Measurements from ENCODE around the gene MRPL46.
A peak's percentile ranks its signal among the peaks of the same experiment; 100 is the strongest.

The MRPL46 gene

GRCh38 chr15:88467073-88467934 lies at the start of gene MRPL46, which contains the start of gene MRPS11:
Gene MRPL46, minus strand, starts transcription at chr15:88467388. Its CDS starts 11 bp downstream, at chr15:88467377.
Gene MRPS11, plus strand, starts transcription at chr15:88467708. Its CDS starts 10 bp downstream, at chr15:88467718.
- peak; percentile 81 for DNase-seq

GRCh38 chr15:88513195-88513594 lies 46.0 kb upstream of the MRPL46 start:
- no peak for DNase-seq

- no peak for DNase-seq
These were observed 45.4 kb upstream of the MRPL46 start for GRCh38 chr15:88512601-88513000.

- no peak for DNase-seq
These were observed 44.9 kb upstream of the MRPL46 start for GRCh38 chr15:88512078-88512477.

- no peak for DNase-seq
These were observed 44.0 kb upstream of the MRPL46 start for GRCh38 chr15:88511161-88511560.

GRCh38 chr15:88509964-88510363 lies 42.8 kb upstream of the MRPL46 start:
- DNase-seq, result no peak

- no peak for DNase-seq
These were observed 42.1 kb upstream of the MRPL46 start for GRCh38 chr15:88509321-88509720.

DNA sequence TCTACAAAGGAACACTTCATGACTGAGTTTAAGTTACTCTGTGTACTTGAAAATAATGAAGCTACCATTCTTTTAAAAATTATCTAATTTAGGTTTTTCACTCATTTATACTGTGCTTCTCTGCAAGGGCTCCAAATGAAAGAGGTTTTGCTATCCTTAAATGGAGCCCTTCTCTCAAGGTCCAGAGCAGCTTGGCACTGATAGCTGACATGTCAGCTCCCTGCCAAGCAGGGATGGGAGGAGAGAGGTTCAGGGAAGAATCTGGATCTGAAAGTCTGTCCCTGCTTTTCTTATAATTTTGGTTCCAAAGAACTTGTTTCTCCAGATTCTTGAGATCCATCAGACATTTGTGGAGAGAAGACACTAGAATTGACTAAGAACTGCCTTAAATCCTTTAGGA lies 39.4 kb upstream of the MRPL46 start:
- DNase-seq, result no peak

GRCh38 chr15:88505721-88506120 lies 38.5 kb upstream of the MRPL46 start:
- no peak for DNase-seq

DNA sequence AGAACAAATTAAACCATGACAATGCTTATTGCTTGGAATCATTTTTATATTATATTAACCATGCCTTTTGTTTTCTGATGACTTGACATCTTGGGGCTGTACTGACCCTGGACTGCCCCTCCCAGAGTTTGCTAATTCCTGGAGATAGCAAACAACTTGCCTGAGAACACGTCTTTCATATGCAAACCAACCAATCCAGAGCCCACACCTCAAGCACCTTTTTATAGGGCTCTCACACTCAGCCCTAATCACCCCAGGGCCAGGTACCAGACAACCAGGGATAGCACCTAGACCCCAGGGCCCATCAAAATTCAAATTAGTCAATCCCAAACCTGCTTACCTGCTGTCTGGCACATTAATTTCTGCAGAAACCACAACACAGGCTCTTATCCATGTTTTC lies 37.3 kb upstream of the MRPL46 start:
- no peak for DNase-seq

DNA sequence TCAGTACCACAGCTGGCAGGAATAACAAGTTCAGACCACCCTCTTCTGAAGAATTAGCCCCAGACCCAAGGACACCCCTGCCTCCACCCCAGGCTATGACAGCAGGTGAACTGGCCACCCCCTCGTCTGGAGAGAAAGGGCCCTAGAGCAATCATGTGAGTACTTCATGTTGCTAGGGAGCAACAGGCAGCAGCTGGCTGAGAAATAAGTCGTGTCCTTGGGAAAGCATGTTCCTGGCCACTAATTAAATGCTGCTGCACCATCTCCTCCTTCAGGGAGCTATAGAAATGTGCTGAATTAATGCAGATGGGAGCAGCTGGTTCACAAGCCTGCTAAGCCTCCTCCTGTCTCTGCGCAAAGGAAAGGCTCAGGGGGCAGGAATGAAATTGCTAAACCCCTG lies 31.8 kb upstream of the MRPL46 start:
- DNase-seq, result no peak

GRCh38 chr15:88497109-88497765 lies 30.0 kb upstream of the MRPL46 start:
- no peak for DNase-seq

DNA sequence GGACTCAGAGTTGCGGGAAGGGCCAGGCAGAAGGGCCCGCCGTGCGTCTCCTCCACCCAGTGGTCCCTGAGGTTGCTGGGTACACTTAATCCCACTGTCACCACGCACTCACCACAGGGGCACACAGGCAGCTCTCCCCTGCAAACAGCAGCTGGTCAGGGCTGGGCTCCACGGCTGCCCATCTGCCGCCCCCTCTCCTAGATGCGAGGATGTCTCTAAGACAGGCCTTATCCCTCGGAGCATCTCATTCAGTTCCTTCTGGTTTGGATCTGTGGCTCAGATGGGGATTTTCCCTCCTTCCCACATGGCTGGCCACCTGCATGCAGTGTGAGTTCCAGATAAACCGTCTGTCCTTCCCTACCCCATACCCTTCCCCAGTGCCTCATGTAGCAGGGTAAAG lies 26.7 kb upstream of the MRPL46 start:
- no peak for DNase-seq

DNA sequence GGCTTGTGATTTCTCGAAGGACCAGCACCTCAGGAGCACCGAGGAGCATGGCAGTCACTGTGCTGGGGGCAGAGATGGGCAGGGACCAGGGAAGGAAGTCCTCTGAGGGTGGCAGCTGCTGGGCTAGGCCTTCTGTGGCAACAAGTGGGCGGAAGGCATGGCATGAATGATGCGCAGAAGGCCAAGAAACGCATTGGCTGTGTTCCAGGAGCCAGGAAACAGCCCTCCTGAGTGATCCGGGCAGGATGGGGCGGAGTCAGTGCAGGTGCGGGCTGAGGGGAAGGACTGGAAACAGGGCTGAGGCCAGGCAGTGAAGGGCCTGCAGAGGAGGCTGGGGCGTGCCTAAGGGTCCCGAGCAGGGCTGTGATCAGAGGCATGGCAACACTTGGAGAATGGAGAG lies 24.0 kb upstream of the MRPL46 start:
- DNase-seq, result no peak

DNA sequence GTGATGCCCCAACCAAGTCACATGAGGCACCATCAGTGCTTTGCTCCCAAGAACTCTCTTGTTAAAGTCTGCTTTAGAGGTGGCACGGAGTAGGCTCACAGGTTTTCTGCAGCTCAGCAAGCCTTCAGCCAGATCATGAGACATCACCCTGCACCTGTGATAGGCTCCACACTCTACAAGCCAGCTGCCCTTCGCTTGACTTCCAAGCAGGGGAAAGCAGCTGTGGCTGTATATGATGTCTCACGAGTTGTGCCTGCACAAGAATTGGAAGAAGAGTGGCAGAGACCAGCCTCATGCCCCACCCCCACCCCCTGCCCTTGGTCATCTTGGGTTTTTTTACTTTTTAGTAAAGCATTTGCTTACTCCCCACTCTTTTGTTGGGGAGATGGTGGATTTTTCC lies 22.8 kb upstream of the MRPL46 start:
- DNase-seq, result no peak

DNA sequence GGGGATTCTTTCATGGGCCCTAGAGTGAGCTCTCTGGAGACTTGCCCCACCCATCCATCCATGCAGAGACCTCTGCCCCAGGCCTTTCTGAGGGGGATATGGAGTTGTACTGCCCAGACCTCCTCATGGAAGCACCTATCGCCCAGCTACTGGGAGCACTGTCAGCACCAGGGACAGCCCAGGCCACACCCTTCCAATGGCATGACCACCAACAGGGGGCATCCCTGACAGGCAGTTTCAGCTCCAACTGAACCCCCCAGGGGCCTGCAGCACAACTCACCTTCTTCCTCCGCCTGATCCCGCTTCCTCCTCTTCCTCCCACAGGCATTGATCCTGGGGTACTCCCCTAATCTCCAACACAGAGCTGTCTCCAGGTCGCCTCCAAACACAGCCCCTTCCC lies 22.1 kb upstream of the MRPL46 start:
- DNase-seq, result no peak

- DNase-seq, result no peak
These were observed 20.8 kb upstream of the MRPL46 start for GRCh38 chr15:88487796-88488523.

GRCh38 chr15:88487178-88487795 lies 20.1 kb upstream of the MRPL46 start:
- no peak for DNase-seq

DNA sequence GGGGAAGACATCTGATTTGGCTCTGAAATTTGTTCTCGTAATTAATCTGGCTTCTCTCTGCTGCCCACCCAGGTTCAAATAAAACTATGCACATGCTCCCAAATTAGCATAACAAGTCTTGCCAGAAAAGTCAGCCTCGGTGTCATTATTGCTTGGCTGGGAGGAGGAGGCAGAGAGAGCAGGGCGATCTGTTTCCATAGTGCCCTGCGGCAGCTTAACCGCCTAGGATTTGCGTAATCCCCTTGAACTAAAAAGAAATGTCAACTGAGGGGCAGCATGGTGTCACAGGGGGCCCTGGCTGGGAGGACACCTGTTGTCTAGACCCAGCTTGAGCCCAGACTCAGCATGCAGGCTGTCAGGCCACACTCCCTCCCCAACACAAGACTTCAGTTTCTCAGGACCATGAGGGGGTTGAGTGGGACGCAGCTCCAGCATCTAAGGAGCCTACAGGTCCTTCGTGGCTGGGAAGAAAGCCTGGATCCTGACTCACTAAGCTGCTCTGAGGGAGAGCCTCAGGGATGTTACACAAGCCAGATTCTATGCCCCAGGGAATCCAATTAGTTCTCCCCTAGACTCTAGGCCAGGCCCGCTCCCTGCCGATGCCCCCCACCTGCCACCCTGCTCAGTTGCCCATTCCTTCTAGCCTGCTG lies 17.6 kb upstream of the MRPL46 start:
- DNase-seq, result no peak

- no peak for DNase-seq
These were observed 15.1 kb upstream of the MRPL46 start for GRCh38 chr15:88482263-88482662.

- DNase-seq, result no peak
These were observed 13.8 kb upstream of the MRPL46 start for GRCh38 chr15:88480981-88481380.

DNA sequence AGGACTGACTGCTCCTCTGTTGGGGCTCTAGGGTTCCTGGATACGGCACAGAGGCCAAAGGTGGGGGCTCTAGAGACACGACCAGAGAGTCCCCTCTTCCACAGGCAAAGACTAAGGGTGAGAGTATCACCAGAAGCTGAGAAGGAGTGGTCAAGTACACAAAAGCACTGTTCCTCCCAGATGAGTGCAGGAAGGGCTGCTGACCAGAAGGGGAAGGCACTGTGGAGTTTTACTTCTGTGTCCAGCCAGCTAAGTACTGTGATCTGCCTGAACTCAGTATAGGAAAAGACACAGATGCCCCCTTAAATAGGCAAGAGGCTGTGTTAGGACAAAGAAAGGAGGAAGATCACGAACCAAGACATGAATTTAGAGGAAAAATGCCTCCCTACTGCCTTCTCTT lies 12.0 kb upstream of the MRPL46 start:
- DNase-seq, result no peak

DNA sequence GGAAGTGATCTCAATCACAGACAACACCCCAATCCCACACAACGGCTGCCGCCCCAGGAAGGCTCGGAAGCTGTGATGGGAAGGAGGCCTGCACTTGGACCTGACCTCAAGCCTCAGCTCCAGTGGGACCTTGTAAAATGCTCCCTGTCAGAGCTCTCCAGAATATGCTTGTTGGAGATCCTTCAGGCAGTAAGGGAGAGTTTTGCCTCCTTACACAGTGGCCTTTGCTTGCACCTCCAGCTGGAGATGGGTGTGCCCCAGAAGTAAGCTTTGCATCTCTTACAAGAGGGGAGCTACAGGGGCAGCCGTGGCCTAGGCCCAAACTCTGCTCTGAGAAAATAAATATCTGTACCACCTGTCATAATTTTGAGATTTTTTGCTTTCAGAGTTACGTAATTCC lies 10.7 kb upstream of the MRPL46 start:
- DNase-seq, result no peak

All from amniotic stem cell (primary cell).